Measurements from ENCODE around the gene NAP1L5. TPM values are rescaled to one million over a fixed set of nuclear protein-coding genes. Genes with fewer than 3 reads are reported as not detected.

Gene NAP1L5
- total RNA-seq, 2 donors from 2014 or later, result 1.2 to 1.5 TPM

DNA sequence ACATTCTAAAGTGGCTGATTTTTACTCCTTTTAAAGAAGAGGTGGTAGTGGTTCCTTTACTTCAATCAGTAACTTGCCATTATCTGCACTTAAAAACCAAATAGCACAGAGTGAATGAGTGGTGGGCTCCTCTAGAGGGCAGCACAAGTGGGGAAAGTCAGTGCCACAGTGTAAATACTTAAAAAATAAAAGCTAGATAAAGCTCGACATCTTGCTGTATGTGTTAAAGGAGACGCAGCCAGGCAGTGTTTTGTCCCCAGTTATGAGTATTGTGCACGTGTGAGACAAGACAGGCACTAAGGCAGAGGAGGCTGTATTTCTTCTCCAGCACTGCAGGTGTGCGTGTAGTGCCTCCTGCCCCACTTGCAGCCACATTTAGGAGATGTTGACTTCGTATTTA lies 24.6 kb downstream of the NAP1L5 start:
- H3K27me3 ChIP-seq (ENCODE audit: control insufficient read depth, insufficient read depth, low read length, poor library complexity, severe bottlenecking), result no peaks in the 10 kb centered on the region
- H3K4me1 ChIP-seq (ENCODE audit: control insufficient read depth, insufficient read depth, low read length), result no peaks in the 10 kb centered on the region
- no peak overlapping the region for H3K4me3 Mint-ChIP-seq
- H3K9me3 Mint-ChIP-seq, result no peaks in the 10 kb centered on the region
- no peaks in the 10 kb centered on the region for H3K36me3 ChIP-seq (ENCODE audit: control insufficient read depth, insufficient read depth, low read length)
- peak; percentile 82 for DNase-seq
- 64 to 69% methylated on average over 5 of the region's 5 CpGs for WGBS, 2 experiments (ENCODE audit: insufficient coverage in 1 of 2, insufficient read length in 1 of 2)
- H3K4me3 ChIP-seq (ENCODE audit: low read length), result no peak overlapping the region
- no peak overlapping the region for H3K27ac ChIP-seq (ENCODE audit: low read depth, low read length)
- H3K36me3 Mint-ChIP-seq (ENCODE audit: low read depth), result no peaks in the 10 kb centered on the region
- H3K9ac ChIP-seq (ENCODE audit: extremely low read depth, low read length, poor library complexity, severe bottlenecking), result no peak overlapping the region
- no peaks in the 10 kb centered on the region for H3K27me3 Mint-ChIP-seq (ENCODE audit: insufficient read depth)
- peaks cover 3% of the 10 kb centered on the region for H3K4me1 Mint-ChIP-seq
- H3K9me3 ChIP-seq (ENCODE audit: control insufficient read depth, low read length), result no peaks in the 10 kb centered on the region
- no peak overlapping the region for H3K27ac Mint-ChIP-seq
- TF ChIP-seq, protein P1, sequence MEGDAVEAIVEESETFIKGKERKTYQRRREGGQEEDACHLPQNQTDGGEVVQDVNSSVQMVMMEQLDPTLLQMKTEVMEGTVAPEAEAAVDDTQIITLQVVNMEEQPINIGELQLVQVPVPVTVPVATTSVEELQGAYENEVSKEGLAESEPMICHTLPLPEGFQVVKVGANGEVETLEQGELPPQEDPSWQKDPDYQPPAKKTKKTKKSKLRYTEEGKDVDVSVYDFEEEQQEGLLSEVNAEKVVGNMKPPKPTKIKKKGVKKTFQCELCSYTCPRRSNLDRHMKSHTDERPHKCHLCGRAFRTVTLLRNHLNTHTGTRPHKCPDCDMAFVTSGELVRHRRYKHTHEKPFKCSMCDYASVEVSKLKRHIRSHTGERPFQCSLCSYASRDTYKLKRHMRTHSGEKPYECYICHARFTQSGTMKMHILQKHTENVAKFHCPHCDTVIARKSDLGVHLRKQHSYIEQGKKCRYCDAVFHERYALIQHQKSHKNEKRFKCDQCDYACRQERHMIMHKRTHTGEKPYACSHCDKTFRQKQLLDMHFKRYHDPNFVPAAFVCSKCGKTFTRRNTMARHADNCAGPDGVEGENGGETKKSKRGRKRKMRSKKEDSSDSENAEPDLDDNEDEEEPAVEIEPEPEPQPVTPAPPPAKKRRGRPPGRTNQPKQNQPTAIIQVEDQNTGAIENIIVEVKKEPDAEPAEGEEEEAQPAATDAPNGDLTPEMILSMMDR (conservative IDR thresholded peaks at IDR 0.05), result peak; percentile 87

DNA sequence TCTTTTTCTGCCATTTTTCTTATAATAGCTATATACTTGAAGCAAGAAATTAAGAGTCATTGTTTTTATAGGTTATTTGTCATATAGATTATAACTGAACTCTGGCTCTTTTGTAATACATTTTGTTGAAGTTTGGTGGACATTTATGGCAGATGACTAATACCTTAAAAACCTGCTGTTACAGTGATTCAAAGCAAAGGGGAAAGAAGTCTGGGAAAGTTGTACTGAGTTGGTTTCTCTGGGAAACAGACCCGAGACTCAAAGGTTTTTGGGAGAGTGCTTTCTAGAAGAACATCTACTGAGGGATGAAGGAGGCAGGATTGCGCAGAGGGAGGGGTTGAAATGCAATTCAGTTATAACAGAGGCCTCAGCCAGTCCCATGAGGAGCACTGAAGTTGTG lies 35.9 kb downstream of the NAP1L5 start:
- Histone ChIP-seq H3K27ac (ENCODE audit: low read depth, low read length) (no peak overlapping the region), H3K27me3 (ENCODE audit: control insufficient read depth, insufficient read depth, low read length, poor library complexity, severe bottlenecking) (no peaks in the 10 kb centered on the region), H3K36me3 (ENCODE audit: control insufficient read depth, insufficient read depth, low read length) (no peaks in the 10 kb centered on the region), H3K4me3 (ENCODE audit: low read length) (no peak overlapping the region), H3K9ac (ENCODE audit: extremely low read depth, low read length, poor library complexity, severe bottlenecking) (no peak overlapping the region), H3K9me3 (ENCODE audit: control insufficient read depth, low read length) (no peaks in the 10 kb centered on the region), H3K4me1 (ENCODE audit: control insufficient read depth, insufficient read depth, low read length) (peaks cover 2% of the 10 kb centered on the region)
- TF ChIP-seq, protein P1 (conservative IDR thresholded peaks at IDR 0.05), result no peak
- Mint-ChIP-seq H3K27me3 (ENCODE audit: insufficient read depth) (no peaks in the 10 kb centered on the region), H3K9me3 (no peaks in the 10 kb centered on the region), H3K4me1 (peaks cover 21% of the 10 kb centered on the region), H3K36me3 (ENCODE audit: low read depth) (no peaks in the 10 kb centered on the region), H3K4me3 (no peak overlapping the region), H3K27ac (no peak overlapping the region)
- DNase-seq, result no peak
- 98 to 100% methylated on average over 2 of the region's 2 CpGs for WGBS, 2 experiments (ENCODE audit: insufficient coverage in 1 of 2, insufficient read length in 1 of 2)

DNA sequence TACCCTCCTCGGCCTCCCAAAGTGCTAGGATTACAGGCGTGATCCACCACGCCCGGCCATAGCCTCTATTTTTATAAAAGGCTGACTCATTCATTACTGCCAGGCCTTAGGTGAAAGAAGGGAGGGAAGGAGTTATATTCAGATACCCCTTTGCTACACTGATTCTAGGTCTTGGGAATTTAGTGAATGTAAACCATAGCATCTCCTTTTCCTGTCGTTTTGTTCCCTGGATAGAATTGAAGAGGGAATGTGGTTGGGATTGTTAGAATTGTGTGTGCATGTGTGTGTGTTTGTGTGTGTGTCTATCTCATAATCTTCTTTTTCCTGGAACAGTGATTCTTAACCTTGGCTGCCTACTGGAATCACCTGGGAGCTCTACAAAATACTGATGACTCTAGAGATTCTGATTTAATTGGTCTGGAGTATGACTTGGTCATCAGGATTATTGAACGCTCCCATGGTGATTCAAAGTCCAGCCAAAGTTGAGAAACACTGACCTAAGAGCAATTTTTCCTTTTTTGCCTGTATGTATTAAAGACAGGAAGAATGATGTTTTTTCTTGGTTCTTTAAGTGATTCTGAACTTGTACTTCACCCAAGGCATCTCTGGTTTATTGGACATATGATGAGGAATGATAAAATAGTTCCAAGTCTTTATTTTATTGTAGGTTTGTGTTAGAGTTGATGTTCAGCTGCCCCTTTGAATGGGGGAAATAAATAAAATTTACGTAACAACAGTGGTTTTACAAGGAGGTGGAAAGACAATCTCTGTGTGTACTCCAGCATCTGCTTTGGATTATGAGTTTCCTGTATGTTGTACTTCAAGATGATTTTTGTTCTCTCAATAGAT lies 37.0 kb downstream of the NAP1L5 start:
- H3K9ac ChIP-seq (ENCODE audit: extremely low read depth, low read length, poor library complexity, severe bottlenecking), result no peak overlapping the region
- TF ChIP-seq, protein P1 (conservative IDR thresholded peaks at IDR 0.05), result no peak
- Mint-ChIP-seq H3K9me3 (no peaks in the 10 kb centered on the region), H3K36me3 (ENCODE audit: low read depth) (peaks cover 3% of the 10 kb centered on the region), H3K4me3 (no peak overlapping the region), H3K27me3 (ENCODE audit: insufficient read depth) (no peaks in the 10 kb centered on the region), H3K27ac (no peak overlapping the region), H3K4me1 (peaks cover 21% of the 10 kb centered on the region)
- H3K9me3 ChIP-seq (ENCODE audit: control insufficient read depth, low read length), result no peaks in the 10 kb centered on the region
- H3K27ac ChIP-seq (ENCODE audit: low read depth, low read length), result no peak overlapping the region
- H3K4me3 ChIP-seq (ENCODE audit: low read length), result no peak overlapping the region
- WGBS, 2 experiments (ENCODE audit: insufficient coverage in 1 of 2, insufficient read length in 1 of 2), result 85 to 88% methylated on average over 4 to 7 of the region's 7 CpGs
- H3K27me3 ChIP-seq (ENCODE audit: control insufficient read depth, insufficient read depth, low read length, poor library complexity, severe bottlenecking), result no peaks in the 10 kb centered on the region
- H3K4me1 ChIP-seq (ENCODE audit: control insufficient read depth, insufficient read depth, low read length), result peaks cover 2% of the 10 kb centered on the region
- H3K36me3 ChIP-seq (ENCODE audit: control insufficient read depth, insufficient read depth, low read length), result no peaks in the 10 kb centered on the region
- DNase-seq, result no peak

Data from endodermal cell (in vitro differentiated cells).